VCaP (cell line): Measurements from ENCODE around the gene FAM221B.
A peak's percentile ranks its signal among the peaks of the same experiment; 100 is the strongest.

Experiments used
- H3K27ac ChIP-seq: fragments of 450-650 bp; 2 replicates; pipeline ENCODE4 v1.5.1; 2017
- CTCF ChIP-seq: fragments of 450-650 bp; conservative IDR thresholded peaks from 2 replicates; pipeline ENCODE4 v1.5.1; 2017; ENCODE audit warnings: mild to moderate bottlenecking, moderate library complexity

The FAM221B gene

GRCh38 chr9:35840881-35841644 is 12.5 kb upstream of the FAM221B start:
- no peak overlapping the region for H3K27ac ChIP-seq
- no peak for TF ChIP-seq CTCF

- no peak overlapping the region for H3K27ac ChIP-seq
- TF ChIP-seq CTCF = no peak
Measured at GRCh38 chr9:35839926-35840325, 11.4 kb upstream of the FAM221B start.

- TF ChIP-seq CTCF = no peak
- no peak overlapping the region for H3K27ac ChIP-seq
Measured at GRCh38 chr9:35836595-35836994, 8.1 kb upstream of the FAM221B start.

GRCh38 chr9:35835766-35836165 is 7.2 kb upstream of the FAM221B start:
- no peak for TF ChIP-seq CTCF
- no peak overlapping the region for H3K27ac ChIP-seq

GRCh38 chr9:35835216-35835632 is 6.7 kb upstream of the FAM221B start:
- TF ChIP-seq CTCF = no peak
- H3K27ac ChIP-seq = peak overlapping the region; percentile 91

GRCh38 chr9:35834260-35835215 is 6.0 kb upstream of the FAM221B start:
- H3K27ac ChIP-seq = peak overlapping the region; percentile 91

More at GRCh38 chr9:35834260-35835215, 6.0 kb upstream of the FAM221B start:
- TF ChIP-seq CTCF = no peak
